G401 (cell line): Measurements from ENCODE around the gene CCND2. TPM values are rescaled to one million over a fixed set of nuclear protein-coding genes. Genes with fewer than 3 reads are reported as not detected.

ENCODE experiments used
- DNase-seq: peaks from one replicate; pipeline ENCODE4 v3.0.0-alpha.2; 2015; ENCODE audit warnings: low spot score
- in situ Hi-C: cut with HindIII; loops from 2 replicates; pipeline ENCODE4 v1.10.0; 2016; ENCODE audit warnings: low sequenced_read_pairs, mixed read lengths
- total RNA-seq: library from RNA; depleted of rRNA; stranded (reverse); fragments of >200 nt; shearing (Covaris generic); gene quantifications from 2 replicates; pipeline ENCODE4 v1.2.3, GENCODE V29; 2014

The CCND2 gene
- total RNA-seq, 1 experiment from 2014 or later = 110 TPM

- no peak for DNase-seq
- in situ Hi-C loops = no loop called here
Observed at GRCh38 chr12:4286228-4286627, 12.7 kb downstream of the CCND2 start.

DNA sequence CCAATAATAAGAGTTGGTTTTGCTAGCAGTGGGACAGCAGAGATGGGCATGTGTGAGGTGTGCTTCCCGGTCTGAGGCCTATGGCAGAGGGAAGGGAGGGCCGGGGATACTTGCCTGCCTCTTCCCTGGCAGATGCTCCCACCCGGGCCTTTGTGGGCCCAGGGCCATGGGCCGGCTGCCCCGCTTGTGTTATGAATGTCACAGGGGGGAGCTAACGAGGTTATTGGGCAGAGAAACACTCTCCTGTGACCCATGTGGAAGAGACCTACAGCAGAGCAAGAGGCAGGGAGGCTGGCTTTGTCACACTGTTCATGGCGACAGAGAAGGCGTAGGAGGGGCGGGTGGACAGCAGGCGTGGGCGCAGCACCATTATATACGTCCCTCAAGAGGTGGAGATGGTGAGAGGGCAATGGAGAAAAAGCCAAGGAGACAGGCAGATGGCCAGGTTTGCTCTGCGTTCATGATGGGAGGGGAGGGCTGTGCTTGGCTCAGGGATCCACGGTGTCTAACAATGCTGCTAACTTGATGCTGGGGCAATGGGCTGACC, 13.3 kb downstream of the CCND2 start:
- DNase-seq = no peak
- in situ Hi-C loops = no loop called here

- in situ Hi-C loops = no loop called here
Observed at GRCh38 chr12:4287325-4288211, 14.0 kb downstream of the CCND2 start.

GRCh38 chr12:4288296-4289131, 15.0 kb downstream of the CCND2 start:
- in situ Hi-C loops = no loop called here
- DNase-seq = no peak

More at GRCh38 chr12:4287325-4288211, 14.0 kb downstream of the CCND2 start:
- no peak for DNase-seq

- in situ Hi-C loops = no loop called here
- DNase-seq = no peak
Observed at GRCh38 chr12:4289231-4289878, 15.8 kb downstream of the CCND2 start.

GRCh38 chr12:4289998-4290790, 16.6 kb downstream of the CCND2 start:
- DNase-seq = no peak
- in situ Hi-C loops = no loop called here

DNA sequence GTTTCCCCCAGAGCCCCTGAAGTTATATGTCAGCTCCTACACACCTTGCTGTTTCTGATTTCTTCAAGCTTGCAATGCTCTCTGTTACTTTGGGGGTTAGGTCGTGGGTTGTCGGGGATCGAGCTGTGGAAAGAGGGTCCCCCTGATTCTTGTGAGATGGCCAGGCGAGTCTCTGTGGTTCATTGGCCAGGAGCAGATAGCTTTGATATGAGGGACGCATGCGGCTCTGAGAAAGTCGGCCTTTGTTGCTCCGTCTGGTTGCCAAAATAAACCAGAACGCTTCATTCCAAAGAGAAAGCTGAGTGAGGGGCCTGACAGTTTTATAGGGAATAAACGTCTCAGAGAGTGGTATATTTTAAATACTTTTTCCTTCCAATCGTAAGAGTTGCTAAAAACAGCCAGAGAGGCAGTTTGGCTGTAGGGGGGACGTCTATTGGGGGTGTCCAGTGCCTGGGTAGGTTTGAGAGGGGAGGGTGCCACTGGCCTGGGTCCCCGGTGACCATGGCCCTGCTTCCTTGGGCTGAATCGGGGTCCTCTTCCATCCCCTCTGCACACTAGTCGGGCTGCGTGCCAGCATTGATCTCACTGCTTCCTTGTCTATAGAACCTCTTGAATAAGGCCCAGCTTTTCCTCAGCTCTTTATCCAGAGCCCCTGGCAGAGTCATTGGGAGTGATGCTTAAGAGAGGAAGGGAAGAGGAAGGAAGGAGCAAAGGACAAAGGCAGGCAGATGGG, 18.9 kb downstream of the CCND2 start:
- no peak for DNase-seq
- in situ Hi-C loops = no loop called here

GRCh38 chr12:4293299-4293965, 19.9 kb downstream of the CCND2 start:
- DNase-seq = no peak
- in situ Hi-C loops = no loop called here

GRCh38 chr12:4293966-4294505, 20.5 kb downstream of the CCND2 start:
- DNase-seq = peak; percentile 19
- in situ Hi-C loops = no loop called here

- no peak for DNase-seq
- in situ Hi-C loops = no loop called here
Observed at GRCh38 chr12:4296751-4297150, 23.2 kb downstream of the CCND2 start.

DNA sequence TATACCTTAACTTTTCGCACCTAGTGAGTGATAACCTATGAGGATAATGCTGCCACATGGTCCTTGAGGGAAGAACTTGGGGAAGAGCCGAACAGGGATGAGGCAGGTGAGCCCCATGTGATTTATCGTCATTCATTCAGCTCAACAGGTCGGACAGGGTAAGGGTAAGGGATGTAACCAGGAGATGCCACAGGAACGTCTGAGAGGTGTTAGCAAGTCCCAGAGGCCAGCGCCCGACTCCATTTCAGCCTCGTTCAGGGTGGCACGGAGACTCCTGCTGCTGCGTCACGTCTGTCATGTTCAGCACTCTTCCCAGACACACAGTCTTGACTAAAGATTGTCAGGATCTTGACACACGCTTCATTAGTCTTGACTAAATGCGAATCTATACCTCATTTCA, 24.1 kb downstream of the CCND2 start:
- in situ Hi-C loops = no loop called here
- DNase-seq = no peak

- in situ Hi-C loops = no loop called here
- DNase-seq = no peak
Observed at GRCh38 chr12:4300883-4301282, 27.3 kb downstream of the CCND2 start.

DNA sequence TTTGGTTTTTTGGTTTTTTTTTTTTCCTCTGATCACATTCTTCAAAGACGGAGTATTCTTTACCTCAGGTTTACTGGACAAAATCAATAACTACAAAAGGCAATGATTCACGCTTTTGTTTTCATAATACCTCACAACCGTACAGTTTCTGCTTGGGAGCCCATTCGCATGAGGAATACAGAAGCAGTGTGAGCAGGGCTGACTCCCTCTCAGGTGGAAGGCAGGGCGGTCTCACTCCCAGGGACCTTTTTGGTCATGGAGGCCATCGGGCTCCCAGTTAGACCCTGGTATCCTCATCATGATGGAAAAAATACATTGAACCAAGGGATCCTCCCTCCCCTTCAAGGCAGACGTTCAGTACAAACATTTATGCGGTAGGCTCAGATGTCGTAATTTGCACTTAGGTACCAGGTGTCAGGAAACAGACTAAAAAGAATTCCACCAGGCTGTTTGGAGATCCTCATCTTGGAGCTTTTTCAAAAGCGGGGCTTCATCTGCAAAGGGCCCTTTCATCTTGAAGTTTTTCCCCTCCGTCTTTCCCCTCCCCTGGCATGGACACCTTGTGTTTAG, 28.5 kb downstream of the CCND2 start:
- in situ Hi-C loops = no loop called here
- DNase-seq = no peak

- in situ Hi-C loops = no loop called here
- no peak for DNase-seq
Observed at GRCh38 chr12:4302881-4303280, 29.3 kb downstream of the CCND2 start.

DNA sequence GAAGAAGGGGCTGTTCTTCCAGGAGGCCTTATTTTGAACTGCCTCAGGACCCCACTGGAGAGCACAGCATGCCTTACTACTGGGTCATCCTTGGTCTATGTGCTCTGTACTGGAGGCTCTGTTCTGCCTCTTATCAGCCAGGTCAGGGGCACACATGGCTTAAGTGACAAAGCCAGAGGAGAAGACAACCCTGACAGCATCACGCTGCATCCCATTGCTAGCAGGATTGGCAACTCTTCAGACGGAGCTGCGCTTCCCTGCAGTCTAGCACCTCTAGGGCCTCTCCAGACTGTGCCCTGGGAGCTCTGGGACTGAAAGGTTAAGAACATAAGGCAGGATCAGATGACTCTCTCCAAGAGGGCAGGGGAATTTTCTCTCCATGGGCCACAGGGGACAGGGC, 30.2 kb downstream of the CCND2 start:
- in situ Hi-C loops = no loop called here
- no peak for DNase-seq

- peak; percentile 94 for DNase-seq
- in situ Hi-C loops = no loop called here
Observed at GRCh38 chr12:4307593-4308333, 34.2 kb downstream of the CCND2 start.
